KOPT-K1 (cell line): ENCODE data around the gene DGKH.
"Not testable (repeated sequence)": the region's sequence is repeated elsewhere in the genome, so short reads cannot be mapped to it uniquely, and the experiment has no call there.

Experiments
- H3K27ac ChIP-seq: fragments of 200-600 bp; sonication (generic); 2 replicates; pipeline ENCODE4 v1.5.1; 2016; ENCODE audit warnings: antibody characterized with exemption, mild to moderate bottlenecking, low read depth, low read length; ENCODE audit not compliant: poor library complexity, severe bottlenecking
- H3K36me3 ChIP-seq: fragments of 200-600 bp; sonication (generic); 2 replicates; pipeline ENCODE4 v1.5.1; 2017; ENCODE audit warnings: antibody characterized with exemption, mild to moderate bottlenecking, low read length, moderate library complexity; ENCODE audit not compliant: insufficient read depth
- H3K9me3 ChIP-seq: fragments of 200-600 bp; sonication (generic); 2 replicates; pipeline ENCODE4 v1.5.1; 2017; ENCODE audit warnings: antibody characterized with exemption, low read length, mild to moderate bottlenecking; ENCODE audit not compliant: insufficient read depth, poor library complexity, severe bottlenecking

DGKH gene

DNA sequence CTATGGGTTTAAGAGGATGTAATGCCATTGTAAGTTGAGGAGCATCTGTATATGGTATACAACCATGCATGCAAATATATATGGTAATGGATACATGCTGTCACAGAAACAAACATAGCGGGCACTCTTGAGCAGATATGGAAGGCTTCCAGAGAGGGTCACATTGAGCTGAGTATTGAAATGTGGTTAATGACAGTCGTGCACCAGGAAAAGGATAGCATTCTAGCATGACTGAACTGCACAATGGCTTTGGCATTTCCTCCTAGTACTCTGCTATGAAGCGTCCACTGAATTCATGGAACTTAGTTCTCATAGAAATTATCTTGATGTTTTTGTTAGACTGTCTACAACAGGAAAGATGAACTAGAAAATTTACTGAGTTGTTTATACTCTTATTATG, 25.2 kb downstream of the DGKH start:
- Histone ChIP-seq H3K36me3 (no peaks in the 10 kb centered on the region), H3K9me3 (no peaks in the 10 kb centered on the region), H3K27ac (no peak overlapping the region)

DNA sequence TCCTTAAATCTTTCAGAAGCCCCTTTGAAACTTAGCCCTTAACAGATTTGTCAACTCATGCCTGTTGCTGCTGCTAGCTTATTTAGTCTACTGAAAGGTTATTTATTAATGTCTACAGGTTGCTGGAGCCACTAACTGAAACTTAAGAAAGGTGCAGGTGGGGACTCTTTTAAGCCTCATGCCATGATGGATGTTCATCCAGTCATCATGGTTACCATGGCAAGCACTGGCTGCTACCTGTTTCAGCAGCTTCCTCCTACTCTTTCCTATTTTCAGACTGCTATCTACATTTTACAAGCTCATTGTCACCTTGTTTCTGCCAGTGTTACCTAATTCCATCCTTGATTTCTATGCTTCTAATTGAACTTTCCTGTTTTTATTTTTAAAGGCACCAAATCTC, 27.1 kb downstream of the DGKH start:
- H3K36me3 ChIP-seq = no peaks in the 10 kb centered on the region
- H3K27ac ChIP-seq = no peak overlapping the region
- H3K9me3 ChIP-seq = no peaks in the 10 kb centered on the region

DNA sequence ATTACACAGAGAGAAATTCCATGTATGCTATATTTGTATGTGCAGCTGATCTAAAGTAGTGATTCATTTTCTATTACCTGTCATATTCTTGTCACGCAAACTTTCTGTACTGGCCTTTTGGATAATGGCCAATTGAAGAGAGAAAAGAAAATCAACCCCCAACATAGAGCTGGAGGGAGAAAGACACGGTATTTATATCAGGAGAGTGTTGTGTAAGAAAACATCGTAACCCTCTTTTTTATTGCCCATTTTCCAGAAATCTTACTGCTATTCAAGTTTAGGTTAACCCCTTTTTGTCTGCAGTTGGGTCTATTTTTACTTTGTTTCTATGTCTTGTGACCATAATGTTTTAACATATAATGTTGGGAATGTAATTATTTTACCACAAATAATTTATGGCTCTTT, 27.9 kb downstream of the DGKH start:
- Histone ChIP-seq H3K27ac (no peak overlapping the region), H3K9me3 (no peaks in the 10 kb centered on the region), H3K36me3 (no peaks in the 10 kb centered on the region)

- Histone ChIP-seq H3K36me3 (peaks cover 3% of the 10 kb centered on the region; the same call in 1 of the 2 replicates), H3K9me3 (peaks cover 8% of the 10 kb centered on the region), H3K27ac (no peak overlapping the region)
These were observed 29.8 kb downstream of the DGKH start for GRCh38 chr13:42078128-42078808.

DNA sequence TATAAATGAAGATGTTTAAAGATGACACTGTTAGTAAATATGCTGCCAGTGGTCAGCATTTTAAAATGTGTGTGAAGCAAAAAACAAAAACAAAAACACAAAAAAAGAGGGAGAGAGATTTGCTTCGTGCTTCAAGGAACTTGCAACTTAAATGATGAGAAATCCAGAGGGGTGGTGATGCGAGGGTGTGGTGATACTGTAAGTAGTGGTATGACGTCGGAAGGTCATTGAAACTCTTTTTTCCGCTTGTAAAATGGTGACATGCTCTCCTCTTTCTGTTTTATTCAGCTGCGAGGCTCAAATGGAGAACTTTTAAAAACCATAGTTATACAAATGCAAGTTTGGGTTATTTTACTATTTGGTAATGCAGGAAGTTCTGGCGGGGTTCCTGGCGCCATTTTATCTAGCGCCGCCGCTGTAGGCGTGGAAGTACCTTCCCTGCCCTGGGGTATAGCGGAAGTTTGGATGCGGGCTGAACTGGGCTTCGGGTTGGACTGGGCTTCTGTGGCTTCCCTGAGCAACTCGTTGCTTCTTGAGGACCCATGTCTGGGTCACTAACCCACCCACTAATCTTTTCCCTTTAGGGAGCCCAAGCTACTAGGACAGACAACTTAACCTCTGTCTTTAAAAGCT, 34.8 kb downstream of the DGKH start:
- Histone ChIP-seq H3K27ac (no peak overlapping the region), H3K36me3 (peaks cover 3% of the 10 kb centered on the region; the same call in 1 of the 2 replicates), H3K9me3 (peaks cover 24% of the 10 kb centered on the region)

- Histone ChIP-seq H3K36me3 (peaks cover 3% of the 10 kb centered on the region; the same call in 1 of the 2 replicates), H3K27ac (no peak overlapping the region), H3K9me3 (peaks cover 24% of the 10 kb centered on the region)
These were observed 36.3 kb downstream of the DGKH start for GRCh38 chr13:42084722-42085121.

- Histone ChIP-seq H3K9me3 (peaks cover 25% of the 10 kb centered on the region), H3K27ac (no peak overlapping the region), H3K36me3 (peaks cover 3% of the 10 kb centered on the region; the same call in 1 of the 2 replicates)
These were observed 38.1 kb downstream of the DGKH start for GRCh38 chr13:42086582-42086981.

DNA sequence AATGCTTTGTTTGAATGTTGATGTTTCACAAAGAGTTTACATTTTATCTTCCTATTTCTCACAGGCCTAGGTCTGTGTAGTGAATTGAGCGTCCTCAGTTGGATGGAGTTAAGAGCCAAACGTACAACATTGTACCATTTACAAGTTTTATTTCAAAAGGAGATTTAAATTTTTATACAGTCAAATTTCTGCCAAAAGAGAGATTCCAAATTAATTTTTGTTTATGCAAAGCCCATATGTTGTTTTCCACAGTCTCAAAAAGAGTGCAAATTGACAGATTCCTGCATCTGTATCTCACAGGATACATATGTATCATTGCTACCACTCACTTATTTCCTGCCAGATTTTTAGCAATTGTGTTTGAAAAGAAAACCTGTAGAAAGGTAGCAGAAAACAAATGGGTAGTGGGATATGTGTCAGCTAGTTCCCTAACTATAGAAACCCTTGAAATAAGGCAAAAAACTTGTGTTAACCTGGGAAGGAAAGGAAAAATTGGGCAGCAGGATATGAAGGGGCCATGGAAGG, 46.1 kb downstream of the DGKH start:
- H3K9me3 ChIP-seq = peaks cover 3% of the 10 kb centered on the region
- H3K36me3 ChIP-seq = no peaks in the 10 kb centered on the region
- H3K27ac ChIP-seq = no peak overlapping the region

DNA sequence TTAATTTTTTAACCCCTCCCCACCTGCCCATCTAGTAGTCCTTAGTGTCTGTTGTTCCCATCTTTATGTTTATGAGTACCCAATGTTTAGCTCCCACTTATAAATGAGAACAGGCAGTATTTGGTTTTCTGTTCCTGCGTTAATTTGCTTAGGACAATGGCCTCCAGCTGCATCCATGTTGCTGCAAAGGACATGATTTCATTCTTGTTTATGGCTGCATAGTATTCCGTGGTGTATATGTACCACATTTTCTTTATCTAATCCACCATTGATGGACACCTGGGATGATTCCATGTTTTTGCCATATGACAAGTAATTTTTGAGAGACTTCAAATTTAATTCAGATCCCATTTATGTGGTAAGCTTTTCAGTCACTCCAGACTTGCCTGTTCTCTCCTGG, 47.8 kb downstream of the DGKH start:
- H3K36me3 ChIP-seq, H3K27ac ChIP-seq, H3K9me3 ChIP-seq: not testable (repeated sequence)

- Histone ChIP-seq H3K9me3 (no peaks in the 10 kb centered on the region), H3K36me3 (no peaks in the 10 kb centered on the region), H3K27ac (no peak overlapping the region)
These were observed 51.7 kb downstream of the DGKH start for GRCh38 chr13:42099962-42100675.

GRCh38 chr13:42100960-42101359, 52.5 kb downstream of the DGKH start:
- no peak overlapping the region for H3K27ac ChIP-seq
- H3K9me3 ChIP-seq = no peaks in the 10 kb centered on the region
- H3K36me3 ChIP-seq = no peaks in the 10 kb centered on the region

DNA sequence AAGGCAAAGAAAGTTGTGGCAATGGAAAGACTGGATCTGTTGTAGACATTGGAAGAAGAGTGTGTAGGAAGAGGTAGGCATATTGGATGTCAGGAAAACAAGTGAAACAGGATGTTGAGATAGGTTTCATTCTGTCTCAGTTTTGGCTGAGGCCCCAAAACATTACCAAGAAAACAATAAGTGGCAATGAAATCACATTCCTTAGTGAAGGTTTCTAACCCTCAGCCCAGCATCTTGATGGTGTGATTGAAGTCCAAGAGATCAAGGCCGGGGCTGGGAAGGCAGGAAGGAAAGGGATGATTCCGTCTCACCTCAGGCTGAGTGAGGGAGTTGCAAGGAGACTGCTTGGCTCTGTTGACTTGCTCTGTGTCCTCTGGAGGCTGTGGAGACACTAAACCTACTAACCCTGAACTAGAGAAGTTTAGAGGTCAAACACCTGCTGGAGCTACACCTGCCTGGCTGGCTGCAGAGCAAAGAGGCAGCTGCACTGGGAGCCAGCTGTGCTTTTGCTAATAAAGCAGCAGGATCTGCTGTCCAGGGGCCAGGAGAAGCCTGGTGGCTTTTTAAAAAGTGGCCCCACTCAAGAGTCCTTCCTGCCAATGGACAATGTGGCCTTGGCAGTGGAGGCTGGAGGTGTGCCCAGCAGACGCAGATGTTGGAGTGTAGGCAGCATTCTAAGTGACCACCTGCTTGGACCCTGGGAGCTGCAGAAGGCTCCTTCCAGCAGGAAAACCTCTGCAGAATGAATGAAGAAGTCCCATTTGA, 53.6 kb downstream of the DGKH start:
- Histone ChIP-seq H3K27ac (no peak overlapping the region), H3K36me3 (no peaks in the 10 kb centered on the region), H3K9me3 (no peaks in the 10 kb centered on the region)

DNA sequence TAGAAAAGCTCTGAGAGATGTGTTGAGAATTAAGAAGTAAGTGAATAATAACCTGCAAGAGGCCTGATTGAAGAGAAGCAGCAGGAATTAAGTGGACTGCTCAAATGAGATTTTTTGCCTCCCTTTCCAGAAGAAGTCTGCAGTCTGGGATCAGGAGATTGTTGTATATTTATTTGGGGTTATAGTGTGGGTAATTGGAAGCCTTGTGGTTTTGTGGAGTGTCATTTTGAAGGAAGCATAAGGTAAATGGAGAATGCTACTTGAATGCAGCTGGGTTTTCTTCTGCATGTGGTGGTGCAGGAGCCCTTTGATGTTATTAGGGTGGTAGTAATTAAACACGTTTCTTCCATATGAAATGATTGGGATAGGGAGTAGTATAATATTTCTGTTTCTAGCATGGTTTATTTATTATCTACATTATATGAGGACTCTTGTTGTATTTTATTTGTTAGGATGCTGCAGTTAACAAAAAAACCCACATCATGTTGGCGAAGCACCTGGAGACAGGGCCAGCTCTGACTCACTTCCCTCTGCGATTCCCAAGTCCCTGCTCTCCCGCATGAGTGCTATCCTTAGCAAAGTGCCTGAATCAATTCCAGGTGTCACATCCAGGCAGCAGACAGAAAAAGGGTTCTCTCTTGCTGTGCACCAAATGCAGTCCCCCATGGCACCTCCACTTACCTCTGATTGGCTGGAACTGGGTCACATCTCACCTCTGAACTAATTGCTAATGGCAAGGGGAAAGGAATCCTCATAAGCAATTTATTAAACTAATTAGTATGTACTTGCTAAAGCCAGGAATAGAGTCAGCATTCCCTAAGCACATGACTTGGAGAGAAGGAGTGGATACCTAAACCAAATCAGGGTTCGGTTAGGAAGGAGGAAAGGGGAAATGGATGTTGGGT, 54.8 kb downstream of the DGKH start:
- Histone ChIP-seq H3K36me3 (no peaks in the 10 kb centered on the region), H3K9me3 (no peaks in the 10 kb centered on the region), H3K27ac (no peak overlapping the region)

DNA sequence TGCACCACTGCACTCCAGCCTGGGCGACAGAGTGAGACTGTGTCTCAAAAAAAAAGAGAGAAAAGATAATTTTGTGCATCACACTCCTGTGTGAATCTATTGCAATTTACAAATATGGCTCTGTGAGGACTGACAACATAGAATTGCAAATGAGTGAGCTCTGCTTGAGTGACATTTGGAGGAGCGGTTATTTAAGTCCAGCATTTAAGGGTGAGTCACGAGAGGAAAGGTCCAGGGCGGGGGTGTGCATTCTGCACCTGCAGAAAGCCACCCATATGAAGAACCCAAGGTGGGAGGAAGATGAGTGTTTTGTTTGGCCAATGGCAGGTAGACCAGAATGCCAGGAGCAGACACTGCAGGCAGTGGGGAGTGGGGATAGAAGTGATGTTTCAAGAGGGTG, 58.5 kb downstream of the DGKH start:
- H3K27ac ChIP-seq = no peak overlapping the region
- no peaks in the 10 kb centered on the region for H3K9me3 ChIP-seq
- no peaks in the 10 kb centered on the region for H3K36me3 ChIP-seq
